NCI-H2171 (cell line): ENCODE data around the gene TMEM40.
A peak's percentile ranks its signal among the peaks of the same experiment; 100 is the strongest.
"Not testable (repeated sequence)": the region's sequence is repeated elsewhere in the genome, so short reads cannot be mapped to it uniquely, and the experiment has no call there.

ENCODE experiments used
- DNase-seq: peaks from one replicate; lab custom pipeline; 2025; lab: John Stamatoyannopoulos, UW

The TMEM40 gene

GRCh38 chr3:12751571-12751970 is 7.5 kb downstream of the TMEM40 start:
- DNase-seq, result no peak

- DNase-seq, result no peak
These were observed 8.4 kb downstream of the TMEM40 start for GRCh38 chr3:12750658-12751071.

GRCh38 chr3:12750223-12750622 is 8.8 kb downstream of the TMEM40 start:
- peak; percentile 28 for DNase-seq

GRCh38 chr3:12748477-12748876 is 10.6 kb downstream of the TMEM40 start:
- DNase-seq, result no peak

GRCh38 chr3:12746419-12746818 is 12.6 kb downstream of the TMEM40 start:
- DNase-seq, result no peak

- no peak for DNase-seq
These were observed 14.7 kb downstream of the TMEM40 start for GRCh38 chr3:12744326-12744725.

- DNase-seq, result no peak
These were observed 15.5 kb downstream of the TMEM40 start for GRCh38 chr3:12743583-12743982.

- DNase-seq, result no peak
These were observed 16.5 kb downstream of the TMEM40 start for GRCh38 chr3:12742330-12743107.

- no peak for DNase-seq
These were observed 17.9 kb downstream of the TMEM40 start for GRCh38 chr3:12741209-12741608.

GRCh38 chr3:12737833-12738232 is 21.2 kb downstream of the TMEM40 start:
- DNase-seq, result no peak

GRCh38 chr3:12737319-12737718 is 21.7 kb downstream of the TMEM40 start:
- no peak for DNase-seq

GRCh38 chr3:12734960-12735359 is 24.1 kb downstream of the TMEM40 start:
- DNase-seq, result no peak

- DNase-seq, result no peak
These were observed 25.5 kb downstream of the TMEM40 start for GRCh38 chr3:12733566-12733965.

GRCh38 chr3:12730506-12731242 is 28.4 kb downstream of the TMEM40 start:
- no peak for DNase-seq

GRCh38 chr3:12729051-12729651 is 29.9 kb downstream of the TMEM40 start:
- no peak for DNase-seq

- DNase-seq, result no peak
These were observed 31.1 kb downstream of the TMEM40 start for GRCh38 chr3:12727937-12728336.

GRCh38 chr3:12727481-12727880 is 31.6 kb downstream of the TMEM40 start:
- no peak for DNase-seq

- no peak for DNase-seq
These were observed 33.6 kb downstream of the TMEM40 start for GRCh38 chr3:12725436-12725835.

GRCh38 chr3:12724794-12725193 is 34.3 kb downstream of the TMEM40 start:
- DNase-seq, result no peak

- not testable (repeated sequence) for DNase-seq
These were observed 35.7 kb downstream of the TMEM40 start for GRCh38 chr3:12723362-12723761.

GRCh38 chr3:12722226-12722625 is 36.8 kb downstream of the TMEM40 start:
- DNase-seq, result no peak

GRCh38 chr3:12719984-12720898 is 38.8 kb downstream of the TMEM40 start:
- peak; percentile 35 for DNase-seq
